Pancreas (tissue), 10 donors: ENCODE measurements around the gene GNA14. TPM values are rescaled to one million over a fixed set of nuclear protein-coding genes. Genes with fewer than 3 reads are reported as not detected.
A peak's percentile ranks its signal among the peaks of the same experiment; 100 is the strongest.

Experiments used
- ATAC-seq, 4 donors: fragments of 200-7000 bp; cut with Tn5 transposase; one replicate each; pipeline versions ENCODE4 v1.8.0 to v1.9.1; 2020; ENCODE audit warnings: mild to moderate bottlenecking in 4 of 4, moderate library complexity in 4 of 4
- DNase-seq, 6 donors: peaks; one replicate each; pipeline ENCODE4 v3.0.0-alpha.2; 2020
- FAIRE-seq: peaks from 2 replicates; lab custom pipeline; 2012; peaks lifted over from hg19 to GRCh38; lab: Jason Lieb, UNC
- H3K27ac ChIP-seq, 4 donors: fragments of 200-600 bp; sonication (generic); 1 replicate in 3 of 4; 2 replicates in 1 of 4; pipeline versions ENCODE4 v1.5.0 to v1.8.0; 2020
- H3K27me3 ChIP-seq, 4 donors: fragments of 200-600 bp; one replicate each; pipeline ENCODE4 v1.8.0; 2021
- H3K36me3 ChIP-seq, 3 donors: fragments of 200-600 bp; sonication (generic) in 1 of 3; one replicate each; pipeline versions ENCODE4 v1.5.0 to v1.8.0; 2020 to 2021
- H3K4me1 ChIP-seq, 3 donors: fragments of 200-600 bp; one replicate each; pipeline ENCODE4 v1.8.0; 2021
- H3K4me3 ChIP-seq, 4 donors: fragments of 200-600 bp; sonication (generic) in 2 of 4; one replicate each; pipeline versions ENCODE4 v1.5.0 to v1.8.0; 2020 to 2021
- H3K9me3 ChIP-seq, 4 donors: fragments of 200-600 bp; one replicate each; pipeline ENCODE4 v1.8.0; 2021
- WGBS, 2 donors: extraction: QIAGEN DNeasy Blood & Tissue Kit; methylation state at CpG; one replicate each; pipeline ENCODE4 v1.1.7; 2013; 5-methylcytosine and 5-hydroxymethylcytosine counted together
- intact Hi-C, 3 donors: fragments of 100-400 bp; cut with DNase I; formaldehyde crosslinking; loops; one replicate each; pipeline versions ENCODE4 v1.11.1 to v1.14.2; 2022
- polyA plus RNA-seq, 2 donors: library from polyadenylated mRNA; stranded (reverse); fragments of 200-250 nt; gene quantifications; one replicate each; pipeline ENCODE4 v1.2.3, GENCODE V29; 2013
- total RNA-seq, 6 donors: library from RNA; stranded (reverse); fragmentation: NEBNext Ultra II Directional in 4 of 6; extraction: Animal tissue kit (Norgen Biotek cat#: 25700) in 4 of 6; gene quantifications; one replicate each; pipeline versions ENCODE4 v1.2.1 to v1.2.4, GENCODE V29; 2021 to 2023
- TF ChIP-seq, protein P1 (sequence below), 4 donors: fragments of 200-600 bp; sonication (generic) in 3 of 4; IDR thresholded peaks; one replicate each; pipeline versions ENCODE4 v1.5.0 to v1.8.0; 2021; ENCODE audit warnings: antibody characterized with exemption in 4 of 4
- donor health status: healthy with polysubstance abuse.
- donor health status: DM: no; HTN: no; CAD: no; lungs with moderate emphysema.
- donor health status: DM: no; HTN: no; CAD: no.
- donor health status: control.
- donor health status: control.
- donor health status: Bipolar disorder and iron deficiency.
- donor health status: DM: yes; HTN: yes; CAD: no.
- donor health status: DM: no; HTN: no; CAD: no.
- donor health status: DM: no; HTN: no; CAD: no.
- donor health status: DM: yes; HTN: yes; CAD: no.

The GNA14 gene
- total and polyA plus RNA-seq, 8 donors, result 0.92 to 2.0 (median 1.5) TPM

GRCh38 chr9:77510666-77511065 lies 137.5 kb downstream of the GNA14 start:
- H3K4me1 ChIP-seq, result no peaks in the 10 kb centered on the region
- H3K27me3 ChIP-seq, result no peaks in the 10 kb centered on the region
- intact Hi-C loops, result no loop called here
- no peak for ATAC-seq
- no peak overlapping the region for H3K4me3 ChIP-seq
- TF ChIP-seq, protein P1, sequence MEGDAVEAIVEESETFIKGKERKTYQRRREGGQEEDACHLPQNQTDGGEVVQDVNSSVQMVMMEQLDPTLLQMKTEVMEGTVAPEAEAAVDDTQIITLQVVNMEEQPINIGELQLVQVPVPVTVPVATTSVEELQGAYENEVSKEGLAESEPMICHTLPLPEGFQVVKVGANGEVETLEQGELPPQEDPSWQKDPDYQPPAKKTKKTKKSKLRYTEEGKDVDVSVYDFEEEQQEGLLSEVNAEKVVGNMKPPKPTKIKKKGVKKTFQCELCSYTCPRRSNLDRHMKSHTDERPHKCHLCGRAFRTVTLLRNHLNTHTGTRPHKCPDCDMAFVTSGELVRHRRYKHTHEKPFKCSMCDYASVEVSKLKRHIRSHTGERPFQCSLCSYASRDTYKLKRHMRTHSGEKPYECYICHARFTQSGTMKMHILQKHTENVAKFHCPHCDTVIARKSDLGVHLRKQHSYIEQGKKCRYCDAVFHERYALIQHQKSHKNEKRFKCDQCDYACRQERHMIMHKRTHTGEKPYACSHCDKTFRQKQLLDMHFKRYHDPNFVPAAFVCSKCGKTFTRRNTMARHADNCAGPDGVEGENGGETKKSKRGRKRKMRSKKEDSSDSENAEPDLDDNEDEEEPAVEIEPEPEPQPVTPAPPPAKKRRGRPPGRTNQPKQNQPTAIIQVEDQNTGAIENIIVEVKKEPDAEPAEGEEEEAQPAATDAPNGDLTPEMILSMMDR (IDR thresholded peaks at IDR 0.05), result no peak
- FAIRE-seq, result no peak
- no peaks in the 10 kb centered on the region for H3K9me3 ChIP-seq
- H3K27ac ChIP-seq, result no peak overlapping the region
- no peak for DNase-seq
- no peaks in the 10 kb centered on the region for H3K36me3 ChIP-seq
- whole genome bisulfite sequencing, 2 donors, result 75 to 84% methylated on average over 3 of the region's 3 CpGs

DNA sequence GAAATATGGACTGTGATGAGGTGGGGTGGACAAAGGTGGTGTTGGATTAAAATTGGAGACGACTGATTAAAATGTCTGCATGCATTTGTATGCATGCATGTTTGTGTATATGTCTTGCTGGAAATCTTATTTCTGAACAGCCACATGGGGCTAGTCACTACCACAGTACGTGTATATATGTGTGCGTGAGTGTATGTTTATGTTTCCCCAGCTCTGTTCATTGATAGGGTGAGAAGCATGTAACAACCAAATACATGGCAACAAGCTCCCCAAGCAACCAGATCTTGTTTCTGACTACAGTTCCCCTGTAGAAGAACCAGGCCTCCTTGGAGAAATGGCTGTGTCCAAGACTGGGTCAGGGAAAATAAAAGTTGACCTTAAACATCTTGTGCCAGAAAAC lies 139.7 kb downstream of the GNA14 start:
- ATAC-seq (no peak), FAIRE-seq (no peak), DNase-seq (no peak)
- 79 to 90% methylated on average over 3 of the region's 3 CpGs for WGBS, 2 donors
- no peaks in the 10 kb centered on the region for H3K9me3 ChIP-seq
- H3K27ac ChIP-seq, result no peak overlapping the region
- H3K27me3 ChIP-seq, result no peaks in the 10 kb centered on the region
- TF ChIP-seq, protein P1 (IDR thresholded peaks at IDR 0.05), result no peak
- no peaks in the 10 kb centered on the region for H3K36me3 ChIP-seq
- H3K4me3 ChIP-seq, result no peak overlapping the region
- no peaks in the 10 kb centered on the region for H3K4me1 ChIP-seq
- intact Hi-C loops, result no loop called here

DNA sequence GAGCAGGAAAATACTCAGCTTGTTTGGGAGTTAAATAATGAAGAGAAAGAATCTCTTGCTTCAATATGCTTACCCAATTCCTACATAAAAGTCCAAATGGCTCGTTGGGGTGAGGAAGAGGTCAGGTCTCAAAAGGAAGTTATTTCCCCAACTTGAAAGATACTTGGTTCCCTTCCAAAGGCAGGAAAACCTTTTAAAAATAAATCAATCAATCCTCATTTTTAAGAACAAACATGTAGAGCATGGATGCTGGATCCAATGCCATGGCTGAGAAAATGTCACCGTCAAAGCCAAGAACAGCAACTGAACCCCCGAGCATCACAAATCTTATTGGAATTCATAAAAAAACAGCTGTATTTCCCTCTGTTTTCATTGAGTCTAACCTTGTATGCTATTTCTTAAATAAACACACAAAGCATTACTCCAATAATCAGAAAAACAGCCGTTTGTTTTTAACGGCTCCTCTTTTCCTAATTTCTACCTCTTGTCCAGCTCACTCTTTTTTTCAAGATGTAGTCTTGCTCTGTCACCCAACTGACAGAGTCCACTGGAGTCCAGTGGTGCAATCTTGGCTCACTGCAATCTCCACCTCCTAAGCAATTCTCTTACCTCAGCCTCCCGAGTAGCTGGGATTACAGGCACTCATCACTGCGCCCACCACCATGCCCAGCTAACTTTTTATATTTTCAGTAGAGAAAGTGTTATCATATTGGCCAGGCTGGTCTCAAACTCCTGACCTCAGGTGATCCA lies 140.7 kb downstream of the GNA14 start:
- Histone ChIP-seq H3K4me1 (no peaks in the 10 kb centered on the region), H3K9me3 (no peaks in the 10 kb centered on the region), H3K36me3 (no peaks in the 10 kb centered on the region), H3K27ac (no peak overlapping the region), H3K27me3 (no peaks in the 10 kb centered on the region), H3K4me3 (no peak overlapping the region)
- TF ChIP-seq, protein P1 (IDR thresholded peaks at IDR 0.05), result no peak
- ATAC-seq, result peak in 1 of 4 donors; percentile 12
- DNase-seq, result no peak
- WGBS, 2 donors, result 60 to 63% methylated on average over 7 of the region's 7 CpGs
- FAIRE-seq, result no peak
- intact Hi-C loops, result no loop called here

GRCh38 chr9:77505232-77505631 lies 142.9 kb downstream of the GNA14 start:
- Histone ChIP-seq H3K4me1 (no peaks in the 10 kb centered on the region), H3K27me3 (no peaks in the 10 kb centered on the region), H3K9me3 (no peaks in the 10 kb centered on the region), H3K27ac (no peak overlapping the region), H3K36me3 (no peaks in the 10 kb centered on the region), H3K4me3 (no peak overlapping the region)
- ATAC-seq, result no peak
- intact Hi-C loops, result no loop called here
- TF ChIP-seq, protein P1 (IDR thresholded peaks at IDR 0.05), result no peak
- no peak for DNase-seq
- WGBS, 2 donors, result 75 to 88% methylated on average over 5 of the region's 5 CpGs
- no peak for FAIRE-seq

DNA sequence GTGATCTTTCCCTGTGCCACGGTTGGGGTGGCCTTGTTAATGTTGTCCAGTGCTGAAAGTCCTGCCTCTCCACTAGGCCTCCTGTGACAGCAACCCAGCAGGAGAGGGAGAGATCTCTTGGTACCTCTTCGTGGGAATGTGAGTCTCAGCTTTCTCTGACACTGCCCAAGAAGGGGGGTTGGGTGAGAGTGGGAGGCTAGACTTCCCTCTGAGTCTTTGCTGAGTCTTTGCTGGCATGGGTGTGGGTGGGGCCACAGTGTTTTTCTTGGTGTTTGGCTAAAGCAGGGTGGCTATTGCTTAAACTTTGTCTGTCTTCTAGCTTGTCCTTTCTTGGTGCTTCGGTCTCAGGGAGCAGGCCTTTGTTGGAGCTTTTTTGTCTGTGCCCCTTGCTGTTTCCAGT lies 145.6 kb downstream of the GNA14 start:
- 65 to 71% methylated on average over 3 of the region's 3 CpGs for WGBS, 2 donors
- TF ChIP-seq, protein P1 (IDR thresholded peaks at IDR 0.05), result no peak
- Histone ChIP-seq H3K9me3 (no peaks in the 10 kb centered on the region), H3K36me3 (no peaks in the 10 kb centered on the region), H3K4me3 (no peak overlapping the region), H3K4me1 (no peaks in the 10 kb centered on the region), H3K27me3 (no peaks in the 10 kb centered on the region), H3K27ac (no peak overlapping the region)
- no peak for ATAC-seq
- intact Hi-C loops, result no loop called here
- FAIRE-seq, result no peak
- DNase-seq, result no peak
